HUES48 (cell line): ENCODE measurements around the gene UCP3.

Source experiments
- H3K27ac ChIP-seq: one replicate; pipeline ENCODE4 v1.7.0; 2013; ENCODE audit warnings: low read depth, low read length, inconsistent platforms
- H3K27me3 ChIP-seq: 2 replicates; pipeline ENCODE4 v1.6.1; 2013; ENCODE audit warnings: mild to moderate bottlenecking, low read length; ENCODE audit not compliant: control insufficient read depth, insufficient read depth
- H3K36me3 ChIP-seq: 2 replicates; pipeline ENCODE4 v1.6.1; 2013; ENCODE audit warnings: low read length; ENCODE audit not compliant: control insufficient read depth, insufficient read depth
- H3K4me1 ChIP-seq: 2 replicates; pipeline ENCODE4 v1.6.1; 2013; ENCODE audit warnings: mild to moderate bottlenecking, low read length; ENCODE audit not compliant: control insufficient read depth, insufficient read depth
- H3K4me3 ChIP-seq: 2 replicates; pipeline ENCODE4 v1.5.1; 2013; ENCODE audit warnings: mild to moderate bottlenecking, low read depth, low read length
- H3K9ac ChIP-seq: 2 replicates; pipeline ENCODE4 v1.6.1; 2013; ENCODE audit warnings: mild to moderate bottlenecking, low read depth, low read length, moderate library complexity
- H3K9me3 ChIP-seq: 2 replicates; pipeline ENCODE4 v1.6.1; 2013; ENCODE audit warnings: low read length; ENCODE audit not compliant: control insufficient read depth, insufficient read depth

Gene UCP3

GRCh38 chr11:73974604-73975478, 34.0 kb downstream of the UCP3 start:
- H3K9ac ChIP-seq, result no peak overlapping the region
- H3K27me3 ChIP-seq, result no peaks in the 10 kb centered on the region
- H3K4me1 ChIP-seq, result peaks cover 2% of the 10 kb centered on the region
- H3K4me3 ChIP-seq, result no peak overlapping the region
- no peaks in the 10 kb centered on the region for H3K9me3 ChIP-seq
- no peak overlapping the region for H3K27ac ChIP-seq
- peaks cover 61% of the 10 kb centered on the region for H3K36me3 ChIP-seq

- H3K9me3 ChIP-seq, result no peaks in the 10 kb centered on the region
- peaks cover 42% of the 10 kb centered on the region for H3K36me3 ChIP-seq
- no peak overlapping the region for H3K27ac ChIP-seq
- H3K4me1 ChIP-seq, result no peaks in the 10 kb centered on the region
- no peak overlapping the region for H3K4me3 ChIP-seq
- H3K27me3 ChIP-seq, result no peaks in the 10 kb centered on the region
- H3K9ac ChIP-seq, result no peak overlapping the region
These were observed 36.0 kb downstream of the UCP3 start for GRCh38 chr11:73972620-73973449.

GRCh38 chr11:73972187-73972586, 36.7 kb downstream of the UCP3 start:
- no peak overlapping the region for H3K4me3 ChIP-seq
- no peak overlapping the region for H3K9ac ChIP-seq
- no peaks in the 10 kb centered on the region for H3K4me1 ChIP-seq
- H3K27me3 ChIP-seq, result no peaks in the 10 kb centered on the region
- no peaks in the 10 kb centered on the region for H3K9me3 ChIP-seq
- H3K27ac ChIP-seq, result no peak overlapping the region
- peaks cover 35% of the 10 kb centered on the region for H3K36me3 ChIP-seq

GRCh38 chr11:73971175-73971719, 37.6 kb downstream of the UCP3 start:
- Histone ChIP-seq H3K4me3 (no peak overlapping the region), H3K9me3 (no peaks in the 10 kb centered on the region), H3K36me3 (peaks cover 26% of the 10 kb centered on the region), H3K27me3 (no peaks in the 10 kb centered on the region), H3K27ac (no peak overlapping the region), H3K4me1 (no peaks in the 10 kb centered on the region), H3K9ac (no peak overlapping the region)

- Histone ChIP-seq H3K9me3 (no peaks in the 10 kb centered on the region), H3K4me1 (no peaks in the 10 kb centered on the region), H3K4me3 (no peak overlapping the region), H3K9ac (no peak overlapping the region), H3K27me3 (no peaks in the 10 kb centered on the region), H3K36me3 (peaks cover 15% of the 10 kb centered on the region), H3K27ac (no peak overlapping the region)
These were observed 38.7 kb downstream of the UCP3 start for GRCh38 chr11:73969991-73970800.

- no peaks in the 10 kb centered on the region for H3K9me3 ChIP-seq
- H3K27ac ChIP-seq, result no peak overlapping the region
- H3K4me1 ChIP-seq, result no peaks in the 10 kb centered on the region
- H3K36me3 ChIP-seq, result peaks cover 4% of the 10 kb centered on the region; the same call in 1 of the 2 replicates
- H3K27me3 ChIP-seq, result no peaks in the 10 kb centered on the region
- no peak overlapping the region for H3K4me3 ChIP-seq
- H3K9ac ChIP-seq, result no peak overlapping the region
These were observed 39.8 kb downstream of the UCP3 start for GRCh38 chr11:73969091-73969490.

GRCh38 chr11:73968356-73968966, 40.4 kb downstream of the UCP3 start:
- H3K27me3 ChIP-seq, result no peaks in the 10 kb centered on the region
- H3K4me3 ChIP-seq, result no peak overlapping the region
- H3K27ac ChIP-seq, result no peak overlapping the region
- H3K4me1 ChIP-seq, result no peaks in the 10 kb centered on the region
- no peaks in the 10 kb centered on the region for H3K9me3 ChIP-seq
- H3K36me3 ChIP-seq, result no peaks in the 10 kb centered on the region
- H3K9ac ChIP-seq, result no peak overlapping the region

- no peaks in the 10 kb centered on the region for H3K4me1 ChIP-seq
- H3K9ac ChIP-seq, result no peak overlapping the region
- no peaks in the 10 kb centered on the region for H3K27me3 ChIP-seq
- H3K9me3 ChIP-seq, result no peaks in the 10 kb centered on the region
- H3K27ac ChIP-seq, result no peak overlapping the region
- no peaks in the 10 kb centered on the region for H3K36me3 ChIP-seq
- no peak overlapping the region for H3K4me3 ChIP-seq
These were observed 43.1 kb downstream of the UCP3 start for GRCh38 chr11:73965764-73966121.

GRCh38 chr11:73965076-73965763, 43.7 kb downstream of the UCP3 start:
- no peaks in the 10 kb centered on the region for H3K36me3 ChIP-seq
- no peak overlapping the region for H3K9ac ChIP-seq
- H3K27ac ChIP-seq, result no peak overlapping the region
- H3K4me3 ChIP-seq, result no peak overlapping the region
- H3K9me3 ChIP-seq, result no peaks in the 10 kb centered on the region
- no peaks in the 10 kb centered on the region for H3K4me1 ChIP-seq
- H3K27me3 ChIP-seq, result no peaks in the 10 kb centered on the region

- no peaks in the 10 kb centered on the region for H3K36me3 ChIP-seq
- no peaks in the 10 kb centered on the region for H3K27me3 ChIP-seq
- H3K9ac ChIP-seq, result no peak overlapping the region
- H3K9me3 ChIP-seq, result no peaks in the 10 kb centered on the region
- H3K4me3 ChIP-seq, result no peak overlapping the region
- H3K27ac ChIP-seq, result no peak overlapping the region
- H3K4me1 ChIP-seq, result no peaks in the 10 kb centered on the region
These were observed 45.0 kb downstream of the UCP3 start for GRCh38 chr11:73963861-73964260.
